HG02938 (cell line): ENCODE measurements around the gene CCHCR1.

Source experiments
- ATAC-seq: cut with Tn5 transposase; IDR thresholded peaks from one replicate; pipeline ENCODE4 v1.9.1; 2021; ENCODE audit warnings: mild to moderate bottlenecking, moderate library complexity; ENCODE audit not compliant: unreplicated experiment

The CCHCR1 gene

DNA sequence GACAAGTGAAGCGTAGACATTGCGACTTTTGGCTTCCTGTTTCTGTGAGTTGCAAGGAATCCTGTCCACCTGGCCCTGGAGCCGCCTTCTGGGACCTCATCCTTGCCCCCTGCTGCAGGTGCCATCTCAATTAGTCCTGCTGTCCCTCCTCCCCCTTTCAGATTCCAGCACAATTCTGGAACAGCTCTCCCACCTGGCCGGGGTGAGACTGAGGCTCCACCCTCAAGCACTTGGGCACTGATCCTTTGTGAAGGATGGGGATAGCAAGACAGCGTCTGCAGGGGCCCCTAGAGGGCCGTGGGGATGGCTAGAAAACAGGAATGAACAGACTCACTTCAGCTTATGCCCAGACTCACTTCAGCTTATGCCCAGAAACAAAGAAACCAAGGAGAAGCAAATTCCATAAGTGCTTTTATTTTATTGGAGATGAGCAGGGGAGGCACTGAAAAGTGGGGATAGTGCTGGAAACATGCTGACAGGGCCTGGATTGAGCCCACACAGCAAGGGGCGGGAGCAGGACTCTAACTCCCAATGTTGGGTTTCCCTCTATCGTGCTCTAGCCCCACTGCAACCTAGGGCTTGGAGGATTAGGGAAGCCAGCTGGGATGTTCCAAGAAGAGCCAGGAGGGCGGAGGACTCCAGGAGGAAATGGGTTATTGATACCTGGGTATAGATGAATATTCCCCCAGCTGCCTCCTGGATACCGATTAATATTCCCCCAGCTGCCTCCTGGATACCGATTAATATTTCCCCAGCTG lies 46.6 kb downstream of the CCHCR1 start:
- no peak for ATAC-seq

DNA sequence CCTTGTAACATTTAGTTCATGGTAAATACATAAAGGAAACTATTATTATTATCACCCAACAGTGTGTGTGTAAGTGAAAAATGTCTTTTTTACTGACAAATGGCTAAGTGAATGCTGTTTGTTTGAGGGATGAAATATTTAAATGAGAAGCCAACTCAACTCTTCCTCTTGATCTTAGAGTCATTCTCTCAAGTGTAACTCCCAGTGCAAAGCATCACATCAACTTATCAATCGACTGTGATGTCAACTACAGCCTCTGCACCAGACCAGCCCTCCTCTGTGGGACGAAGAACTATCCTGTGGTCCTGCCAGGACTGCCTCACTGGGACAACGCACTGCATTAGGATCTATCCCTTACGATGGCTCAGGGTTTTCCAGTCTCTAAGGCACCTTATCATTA lies 50.5 kb downstream of the CCHCR1 start:
- ATAC-seq = no peak

DNA sequence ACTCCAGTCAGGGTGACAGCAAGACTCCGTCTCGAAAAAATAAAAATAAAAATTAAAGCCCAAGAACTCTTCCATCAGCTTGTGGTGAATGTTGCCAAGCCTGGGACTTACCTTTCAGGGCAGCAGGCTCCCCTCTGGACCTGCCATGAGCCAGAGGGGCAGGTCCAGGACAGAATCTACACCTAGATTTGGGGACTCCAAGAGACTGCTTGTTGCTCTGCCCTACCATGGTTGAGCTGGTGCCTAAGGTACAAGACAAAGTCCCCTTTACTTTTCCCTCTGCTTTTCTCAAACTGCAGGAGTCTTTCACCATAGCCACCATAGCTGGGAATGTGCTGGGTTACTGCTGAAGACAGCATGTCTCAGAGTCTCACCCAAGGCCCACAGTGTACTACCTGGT lies 54.5 kb downstream of the CCHCR1 start:
- ATAC-seq = no peak

DNA sequence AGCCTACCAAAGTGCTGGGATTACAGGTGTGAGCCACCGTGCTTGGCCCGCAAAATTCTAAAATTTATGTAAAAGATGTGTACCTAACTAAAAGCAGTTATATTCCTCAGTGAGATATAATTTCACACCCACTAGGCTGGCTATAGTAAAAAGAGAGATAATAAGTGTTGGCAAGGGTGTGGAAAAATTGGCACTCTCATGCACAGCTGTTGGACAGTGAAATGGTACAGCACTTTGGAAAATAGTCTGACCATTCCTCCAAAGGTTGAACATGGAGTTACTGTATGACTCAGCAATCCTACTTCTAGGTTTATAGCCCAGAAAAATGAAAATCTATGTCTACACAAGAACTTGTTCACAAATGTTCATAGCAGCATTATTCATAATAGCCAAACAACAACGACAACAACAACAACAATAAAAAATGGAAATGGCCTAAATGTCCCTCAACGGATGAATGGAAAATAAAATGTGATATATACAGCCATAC lies 59.1 kb downstream of the CCHCR1 start:
- ATAC-seq = no peak

DNA sequence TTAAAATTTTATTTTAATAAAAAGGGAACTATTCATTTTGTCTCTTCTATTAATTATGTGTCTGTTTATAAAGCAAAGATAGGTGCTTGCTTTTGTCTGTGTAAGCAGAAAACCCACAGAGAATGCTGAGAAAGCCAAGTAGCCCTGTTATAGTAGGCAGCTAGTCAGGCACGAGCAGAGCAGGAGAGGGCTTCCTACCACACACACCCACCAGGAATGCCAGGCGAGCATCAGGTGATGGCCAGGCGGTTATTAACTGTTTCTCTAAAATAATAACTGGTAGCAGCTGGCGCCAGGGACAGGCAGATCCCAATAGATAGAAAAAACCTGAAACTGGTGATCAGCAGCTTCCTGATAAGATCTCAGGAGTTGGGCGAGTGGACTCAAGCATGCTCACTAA lies 60.9 kb downstream of the CCHCR1 start:
- no peak for ATAC-seq

DNA sequence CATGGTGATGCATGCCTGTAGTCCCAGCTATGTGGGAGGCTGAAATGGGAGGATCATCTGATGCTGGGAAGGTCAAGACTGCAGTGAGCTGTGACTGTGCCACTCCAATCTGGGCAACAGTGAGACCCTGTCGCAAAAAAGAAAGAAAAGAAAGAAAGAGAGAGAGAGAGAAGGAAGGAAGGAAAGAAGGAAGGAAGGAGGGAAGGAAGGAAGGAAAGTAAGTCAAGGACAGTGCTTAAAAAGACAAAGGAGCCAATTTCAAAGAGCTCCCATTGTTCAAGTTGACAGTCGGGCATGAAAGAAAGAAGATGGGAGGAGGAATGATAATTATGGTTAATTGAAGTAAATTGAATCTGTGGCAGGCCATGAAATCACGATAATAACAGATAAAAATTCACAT lies 61.4 kb downstream of the CCHCR1 start:
- ATAC-seq = no peak

DNA sequence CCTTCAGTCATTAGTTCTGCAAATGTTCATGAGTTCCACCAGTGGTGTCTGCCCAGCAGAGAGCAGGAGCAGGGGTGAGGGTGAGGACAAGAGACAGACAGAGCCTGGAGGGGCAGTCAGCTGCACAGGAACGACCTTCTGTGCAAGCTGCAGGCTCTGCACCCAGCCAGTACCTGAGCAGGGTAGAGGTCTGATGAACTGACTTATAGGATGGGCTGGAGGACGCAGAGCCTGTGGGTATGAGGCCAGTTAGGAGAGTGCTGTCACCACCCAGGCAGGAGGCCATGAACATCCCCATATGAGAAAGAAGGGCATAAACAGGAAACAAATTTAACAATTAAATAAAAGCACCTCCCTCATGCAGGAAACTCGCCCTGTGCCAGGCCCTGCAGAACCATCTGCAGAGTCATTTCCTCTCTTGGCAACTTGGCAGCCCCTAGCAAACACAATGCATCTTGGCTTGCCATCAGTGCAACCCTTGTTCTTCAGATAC lies 63.2 kb downstream of the CCHCR1 start:
- ATAC-seq = no peak

DNA sequence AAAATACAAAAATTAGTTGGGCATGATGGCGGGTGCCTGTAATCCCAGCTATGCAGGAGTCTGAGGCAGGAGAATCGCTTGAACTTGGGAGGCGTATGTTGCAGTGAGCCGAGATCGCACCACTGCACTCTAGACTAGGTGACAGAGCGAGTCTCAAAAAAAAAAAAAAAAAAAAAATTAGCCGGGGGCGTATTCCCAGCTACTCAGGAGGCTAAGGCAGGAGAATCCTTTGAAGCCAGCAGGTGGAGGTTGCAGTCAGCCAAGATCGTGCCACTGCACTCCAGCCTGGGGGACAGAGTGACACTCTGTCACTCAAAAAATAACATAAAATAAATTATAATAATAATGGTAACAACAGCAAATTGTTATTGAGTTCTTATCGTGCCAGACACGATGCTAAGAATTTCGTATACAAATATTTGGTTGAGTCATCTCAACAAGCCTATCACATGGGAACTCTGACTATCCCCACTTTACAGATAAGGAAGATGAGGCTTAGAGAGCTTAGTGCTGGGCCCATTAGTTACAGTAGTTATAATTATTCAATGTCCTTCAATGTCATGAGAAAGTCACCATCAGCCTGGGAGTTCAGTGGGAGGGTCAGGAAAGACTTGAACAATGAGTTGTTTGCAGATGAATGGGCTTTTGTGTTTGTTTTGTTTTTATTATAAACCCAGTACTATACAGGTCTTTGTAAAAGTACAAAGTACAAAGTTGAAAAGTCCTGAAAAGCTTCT lies 64.7 kb downstream of the CCHCR1 start:
- ATAC-seq = no peak
